KMS-11 (cell line): Measurements from ENCODE around the gene CDH2.

Experiments
- H2AFZ ChIP-seq: fragments of 200-600 bp; sonication (generic); 2 replicates; pipeline ENCODE4 v1.6.1; 2016; ENCODE audit warnings: antibody characterized with exemption, mixed run types, low read depth
- H3K27ac ChIP-seq: fragments of 200-600 bp; sonication (generic); 2 replicates; pipeline ENCODE4 v1.6.1; 2016; ENCODE audit warnings: mild to moderate bottlenecking, mixed run types
- H3K27me3 ChIP-seq: fragments of 200-600 bp; sonication (generic); 2 replicates; pipeline ENCODE4 v1.6.1; 2017; ENCODE audit warnings: mild to moderate bottlenecking, low read depth, mixed run types, moderate library complexity; ENCODE audit not compliant: insufficient read depth
- H3K36me3 ChIP-seq: fragments of 200-600 bp; sonication (generic); 2 replicates; pipeline ENCODE4 v1.6.1; 2017; ENCODE audit warnings: mild to moderate bottlenecking, mixed run types; ENCODE audit not compliant: insufficient read depth
- H3K4me1 ChIP-seq: fragments of 200-600 bp; sonication (generic); 2 replicates; pipeline ENCODE4 v1.6.1; 2016; ENCODE audit warnings: mild to moderate bottlenecking, low read depth, mixed run types; ENCODE audit not compliant: poor library complexity, severe bottlenecking
- H3K4me2 ChIP-seq: fragments of 200-600 bp; sonication (generic); 2 replicates; pipeline ENCODE4 v1.7.0; 2016; ENCODE audit warnings: mild to moderate bottlenecking, mixed run types
- H3K4me3 ChIP-seq: fragments of 200-600 bp; sonication (generic); IDR thresholded peaks from 2 replicates; pipeline ENCODE4 v1.6.1; 2017; ENCODE audit warnings: low read depth, low read length, mixed read lengths; ENCODE audit not compliant: insufficient read depth
- H3K79me2 ChIP-seq: fragments of 200-600 bp; sonication (generic); 2 replicates; pipeline ENCODE4 v1.6.1; 2016; ENCODE audit warnings: low read depth, mixed run types; ENCODE audit not compliant: insufficient read depth
- H3K9ac ChIP-seq: fragments of 200-600 bp; sonication (generic); 2 replicates; pipeline ENCODE4 v1.6.1; 2016; ENCODE audit warnings: mild to moderate bottlenecking, mixed run types
- H4K20me1 ChIP-seq: fragments of 200-600 bp; sonication (generic); 2 replicates; pipeline ENCODE4 v1.6.1; 2016; ENCODE audit warnings: mild to moderate bottlenecking, mixed run types; ENCODE audit not compliant: insufficient read depth
- TF ChIP-seq, protein P1 (sequence below): fragments of 200-600 bp; sonication (generic); conservative IDR thresholded peaks from 2 replicates; pipeline ENCODE4 v1.6.1; 2017; ENCODE audit warnings: low read depth, mild to moderate bottlenecking, antibody characterized with exemption, low read length, moderate library complexity, mixed read lengths

CDH2 gene

DNA sequence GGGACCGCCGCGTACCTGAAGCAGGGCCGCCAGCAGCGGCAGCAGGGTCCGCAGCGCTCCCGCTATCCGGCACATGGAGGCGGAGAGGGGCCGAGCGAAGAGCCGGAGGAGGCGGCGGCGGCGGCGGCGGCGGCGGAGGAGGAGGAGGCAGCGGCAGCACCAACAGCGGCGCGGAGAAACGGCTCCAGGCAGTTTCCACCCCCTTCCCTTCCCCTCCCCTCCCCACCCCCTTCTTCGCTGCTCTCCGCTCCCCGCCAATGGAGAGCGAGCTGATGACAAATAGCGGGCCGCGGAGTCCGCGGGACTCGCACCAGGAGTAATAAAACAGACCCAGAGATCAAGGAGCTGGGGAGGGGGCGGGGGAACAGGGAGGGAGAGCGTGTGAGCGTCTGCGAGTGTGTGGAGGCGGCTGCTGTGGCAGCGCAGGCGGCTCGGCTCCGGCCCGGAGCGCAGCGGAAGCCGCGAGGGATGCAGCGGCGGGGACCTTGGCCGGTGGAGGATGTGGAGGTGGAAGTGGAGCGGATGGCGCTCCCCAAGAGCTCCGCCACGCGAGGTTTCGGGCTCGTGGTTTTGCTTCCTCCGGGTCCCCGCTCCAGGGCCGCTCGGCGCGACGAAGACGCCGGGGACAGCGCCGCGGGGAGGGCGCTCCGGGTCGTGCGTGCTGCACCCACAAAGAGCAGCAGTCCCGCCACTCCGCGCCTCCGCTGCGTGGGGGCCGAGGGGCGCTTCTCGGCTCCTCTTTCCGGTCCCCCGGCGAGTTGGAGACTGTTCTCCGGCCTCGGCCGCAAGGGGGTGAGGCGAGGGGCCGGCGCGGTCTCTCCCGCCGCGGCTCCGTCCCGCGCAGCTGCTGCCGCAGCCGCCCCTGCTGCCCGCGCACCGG lies at the start of gene CDH2:
Gene CDH2 (minus strand): TSS at position 183 of the 880 bp plus-strand sequence. CDS start 108 bp downstream, at position 75.
- Histone ChIP-seq H3K4me1 (peaks cover 29% of the 10 kb centered on the region), H2AFZ (peak within 1 kb of the TSS; percentile 88), H3K4me2 (peak within 1 kb of the TSS; percentile 78), H4K20me1 (no peaks in the 10 kb centered on the region), H3K4me3 (no peak within 1 kb of the TSS), H3K79me2 (no peaks in the 10 kb centered on the region), H3K36me3 (no peaks in the 10 kb centered on the region), H3K27ac (peak within 1 kb of the TSS; percentile 39), H3K27me3 (no peaks in the 10 kb centered on the region; the same call in 1 of the 2 replicates), H3K9ac (peak within 1 kb of the TSS; percentile 35; the same call in 1 of the 2 replicates)
- TF ChIP-seq, protein P1, sequence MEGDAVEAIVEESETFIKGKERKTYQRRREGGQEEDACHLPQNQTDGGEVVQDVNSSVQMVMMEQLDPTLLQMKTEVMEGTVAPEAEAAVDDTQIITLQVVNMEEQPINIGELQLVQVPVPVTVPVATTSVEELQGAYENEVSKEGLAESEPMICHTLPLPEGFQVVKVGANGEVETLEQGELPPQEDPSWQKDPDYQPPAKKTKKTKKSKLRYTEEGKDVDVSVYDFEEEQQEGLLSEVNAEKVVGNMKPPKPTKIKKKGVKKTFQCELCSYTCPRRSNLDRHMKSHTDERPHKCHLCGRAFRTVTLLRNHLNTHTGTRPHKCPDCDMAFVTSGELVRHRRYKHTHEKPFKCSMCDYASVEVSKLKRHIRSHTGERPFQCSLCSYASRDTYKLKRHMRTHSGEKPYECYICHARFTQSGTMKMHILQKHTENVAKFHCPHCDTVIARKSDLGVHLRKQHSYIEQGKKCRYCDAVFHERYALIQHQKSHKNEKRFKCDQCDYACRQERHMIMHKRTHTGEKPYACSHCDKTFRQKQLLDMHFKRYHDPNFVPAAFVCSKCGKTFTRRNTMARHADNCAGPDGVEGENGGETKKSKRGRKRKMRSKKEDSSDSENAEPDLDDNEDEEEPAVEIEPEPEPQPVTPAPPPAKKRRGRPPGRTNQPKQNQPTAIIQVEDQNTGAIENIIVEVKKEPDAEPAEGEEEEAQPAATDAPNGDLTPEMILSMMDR = no peak

DNA sequence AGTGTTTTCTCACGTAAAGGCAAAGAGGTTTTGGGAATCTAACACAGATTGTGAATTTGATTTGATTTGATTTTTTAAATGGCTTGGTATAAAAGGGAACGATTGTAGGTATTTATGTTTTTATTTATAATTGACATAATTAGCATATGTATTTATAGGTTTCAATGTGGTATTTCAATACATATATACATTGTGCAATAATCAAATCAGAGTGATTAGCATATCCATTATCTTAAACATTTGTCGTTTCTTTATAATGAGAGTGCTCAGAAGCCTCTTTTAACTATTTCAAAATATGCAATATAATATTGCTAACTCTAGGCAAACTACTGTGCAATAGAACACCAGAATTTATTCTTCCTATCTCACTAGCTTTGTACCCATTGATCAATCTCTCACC lies 35.1 kb upstream of the CDH2 start:
- no peak overlapping the region for H3K4me3 ChIP-seq
- H3K36me3 ChIP-seq = no peaks in the 10 kb centered on the region
- H4K20me1 ChIP-seq = no peaks in the 10 kb centered on the region
- H2AFZ ChIP-seq = no peak overlapping the region
- H3K9ac ChIP-seq = no peak overlapping the region
- no peaks in the 10 kb centered on the region for H3K79me2 ChIP-seq
- no peak overlapping the region for H3K27ac ChIP-seq
- TF ChIP-seq, protein P1 = no peak
- no peaks in the 10 kb centered on the region for H3K4me1 ChIP-seq
- no peaks in the 10 kb centered on the region for H3K27me3 ChIP-seq
- no peak overlapping the region for H3K4me2 ChIP-seq

DNA sequence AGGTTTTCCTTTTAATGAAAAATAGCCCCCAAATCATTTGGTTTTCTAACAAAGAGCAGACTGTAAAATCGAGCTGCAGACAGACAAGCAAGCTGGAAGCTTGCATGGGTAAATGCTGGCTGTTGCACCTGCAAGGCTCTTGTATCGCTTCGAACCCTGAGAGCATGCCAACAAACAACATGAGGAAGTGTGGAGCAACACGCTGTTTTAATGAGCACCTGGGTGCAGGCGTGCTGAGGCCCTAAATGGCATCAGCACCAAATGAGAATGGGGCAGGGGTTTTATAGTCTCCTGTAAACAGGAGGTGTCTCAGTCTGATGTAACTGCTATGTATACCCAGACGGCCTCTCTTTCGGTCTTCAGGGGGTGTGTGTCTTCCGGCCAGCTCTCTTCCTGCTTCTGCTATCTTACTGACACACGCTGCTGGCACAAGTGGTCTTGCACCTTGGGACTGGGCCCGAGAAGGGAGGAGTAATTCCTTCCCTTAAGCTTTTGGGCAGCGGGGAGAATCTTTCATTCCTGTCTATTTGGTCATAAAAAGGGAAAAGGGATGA lies 31.9 kb upstream of the CDH2 start:
- TF ChIP-seq, protein P1 = no peak

DNA sequence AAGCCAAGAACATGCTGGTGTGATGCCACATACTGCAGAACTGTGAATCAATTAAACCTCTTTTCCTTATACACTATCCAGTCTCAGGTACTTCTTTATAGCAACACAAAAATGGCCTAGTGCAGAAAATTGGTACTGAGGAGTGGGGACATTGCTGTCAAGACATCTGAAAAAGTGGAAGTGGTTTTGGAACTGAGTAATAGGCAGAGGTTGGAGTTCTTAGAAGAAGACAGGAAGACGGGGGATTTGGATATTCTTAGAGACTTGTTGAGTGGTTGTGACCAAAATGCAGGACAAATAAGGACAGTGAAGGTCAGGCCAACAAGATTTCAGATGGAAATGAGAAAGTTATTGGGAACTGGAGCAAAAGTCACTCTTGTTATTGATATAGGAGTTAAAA lies 31.3 kb upstream of the CDH2 start:
- no peak overlapping the region for H3K4me3 ChIP-seq

More for the DNA sequence above, 31.9 kb upstream of the CDH2 start:
- no peaks in the 10 kb centered on the region for H3K4me1 ChIP-seq
- no peak overlapping the region for H3K27ac ChIP-seq
- no peak overlapping the region for H3K4me3 ChIP-seq
- no peak overlapping the region for H3K9ac ChIP-seq
- no peak overlapping the region for H2AFZ ChIP-seq
- H4K20me1 ChIP-seq = no peaks in the 10 kb centered on the region
- H3K4me2 ChIP-seq = no peak overlapping the region
- H3K79me2 ChIP-seq = no peaks in the 10 kb centered on the region
- H3K36me3 ChIP-seq = no peaks in the 10 kb centered on the region
- no peaks in the 10 kb centered on the region for H3K27me3 ChIP-seq

More for the DNA sequence above, 31.3 kb upstream of the CDH2 start:
- no peak overlapping the region for H2AFZ ChIP-seq
- H4K20me1 ChIP-seq = no peaks in the 10 kb centered on the region
- H3K4me1 ChIP-seq = no peaks in the 10 kb centered on the region
- H3K27ac ChIP-seq = no peak overlapping the region
- H3K27me3 ChIP-seq = no peaks in the 10 kb centered on the region
- TF ChIP-seq, protein P1 = no peak
- H3K4me2 ChIP-seq = no peak overlapping the region
- H3K36me3 ChIP-seq = no peaks in the 10 kb centered on the region
- H3K79me2 ChIP-seq = no peaks in the 10 kb centered on the region
- no peak overlapping the region for H3K9ac ChIP-seq
